CMK (cell line): Measurements from ENCODE around the gene NPY5R.

Source experiments
- DNase-seq: peaks from one replicate; pipeline ENCODE4 v3.0.0-alpha.2; 2010; ENCODE audit warnings: low read depth

NPY5R gene

DNA sequence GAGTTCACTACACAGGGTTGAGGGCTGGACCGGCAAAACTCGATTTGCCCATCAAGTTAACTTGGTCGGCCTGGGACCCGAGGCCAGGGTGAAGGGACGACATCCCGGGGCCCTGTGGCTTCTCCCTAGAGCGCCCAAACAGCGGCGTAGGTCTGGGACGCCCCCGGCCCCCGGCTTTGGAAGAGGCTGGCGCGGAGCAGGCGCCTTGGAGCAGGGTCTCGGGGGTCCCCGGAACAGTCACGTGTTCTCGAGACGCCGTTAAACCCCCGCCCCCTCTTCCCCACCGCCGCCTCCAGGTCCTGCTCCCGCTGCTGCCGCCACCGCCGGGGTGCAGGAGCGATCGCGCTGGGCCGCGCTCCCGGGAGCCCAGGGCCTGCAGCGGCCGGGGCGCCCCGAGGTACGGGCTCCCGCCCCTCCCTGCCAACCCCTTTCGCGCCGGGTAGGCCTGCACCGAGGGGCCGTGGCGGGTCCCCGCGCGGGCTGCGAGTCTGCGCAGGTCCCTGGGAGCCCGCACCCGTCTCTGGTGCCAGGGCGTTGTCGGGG, at the start of gene NPY5R:
Gene NPY5R, plus strand, starts transcription at position 289 of the 543 bp plus-strand sequence. CDS start 6,382 bp downstream, outside the sequence.
- no peak for DNase-seq

DNA sequence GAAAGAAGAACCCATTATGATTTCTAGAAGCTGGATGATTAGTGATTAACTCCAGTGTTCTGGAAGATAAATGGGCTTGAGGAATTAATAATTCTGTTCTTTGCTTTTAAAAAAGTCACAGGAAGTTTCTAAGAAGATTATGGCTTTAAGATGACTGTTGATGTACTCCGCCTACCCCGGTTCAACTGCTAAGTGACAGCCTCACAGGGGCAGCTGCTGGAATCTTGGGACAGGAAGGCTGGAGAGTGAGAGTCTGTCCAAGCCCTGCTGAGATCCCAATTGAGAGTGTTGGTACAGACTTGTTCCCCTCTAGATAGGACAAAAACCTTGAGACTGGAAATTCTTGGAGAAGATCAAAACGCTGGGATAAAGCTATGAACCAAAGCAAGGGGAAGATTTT, 48.6 kb upstream of the NPY5R start:
- no peak for DNase-seq

- no peak for DNase-seq
These were observed 43.2 kb upstream of the NPY5R start for GRCh38 chr4:163300445-163300844.

DNA sequence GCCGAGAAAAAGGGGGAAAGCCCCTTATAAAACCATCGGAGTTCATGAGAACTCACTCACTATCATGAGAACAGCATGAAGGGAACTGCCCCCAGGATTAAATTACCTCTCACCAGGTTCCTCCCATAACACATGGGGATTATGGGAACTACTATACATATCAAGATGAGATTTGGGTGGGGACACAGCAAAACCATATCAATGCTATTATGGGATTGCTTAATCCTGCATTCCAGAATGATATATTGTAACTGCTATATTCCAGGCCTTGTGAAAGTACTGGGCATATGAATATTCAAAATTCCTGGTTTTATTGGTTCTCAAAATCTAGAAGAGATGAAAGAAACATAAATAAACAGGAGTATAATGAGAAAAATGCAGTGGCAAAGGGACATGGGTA, 40.6 kb upstream of the NPY5R start:
- DNase-seq: no peak

DNA sequence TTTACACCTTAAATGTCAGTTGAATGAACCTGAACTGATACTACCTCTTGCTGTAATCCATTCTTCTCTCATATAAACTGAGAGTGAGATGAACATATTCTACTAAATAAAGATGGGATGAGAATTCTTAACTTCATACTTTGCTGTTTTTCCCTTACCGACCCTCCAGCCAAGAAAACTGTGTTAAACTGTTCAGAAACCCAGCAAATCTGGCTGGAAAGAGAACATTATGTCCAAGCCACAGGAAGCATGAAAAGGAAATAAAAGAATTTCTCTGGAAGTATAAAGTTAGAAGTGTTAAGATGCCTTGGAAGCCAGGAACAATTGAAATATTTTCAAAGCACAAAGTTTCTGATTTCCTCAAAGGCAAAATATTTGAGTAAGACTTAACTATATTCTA, 34.2 kb upstream of the NPY5R start:
- DNase-seq: no peak

GRCh38 chr4:163317110-163317509, 26.6 kb upstream of the NPY5R start:
- DNase-seq: no peak

DNA sequence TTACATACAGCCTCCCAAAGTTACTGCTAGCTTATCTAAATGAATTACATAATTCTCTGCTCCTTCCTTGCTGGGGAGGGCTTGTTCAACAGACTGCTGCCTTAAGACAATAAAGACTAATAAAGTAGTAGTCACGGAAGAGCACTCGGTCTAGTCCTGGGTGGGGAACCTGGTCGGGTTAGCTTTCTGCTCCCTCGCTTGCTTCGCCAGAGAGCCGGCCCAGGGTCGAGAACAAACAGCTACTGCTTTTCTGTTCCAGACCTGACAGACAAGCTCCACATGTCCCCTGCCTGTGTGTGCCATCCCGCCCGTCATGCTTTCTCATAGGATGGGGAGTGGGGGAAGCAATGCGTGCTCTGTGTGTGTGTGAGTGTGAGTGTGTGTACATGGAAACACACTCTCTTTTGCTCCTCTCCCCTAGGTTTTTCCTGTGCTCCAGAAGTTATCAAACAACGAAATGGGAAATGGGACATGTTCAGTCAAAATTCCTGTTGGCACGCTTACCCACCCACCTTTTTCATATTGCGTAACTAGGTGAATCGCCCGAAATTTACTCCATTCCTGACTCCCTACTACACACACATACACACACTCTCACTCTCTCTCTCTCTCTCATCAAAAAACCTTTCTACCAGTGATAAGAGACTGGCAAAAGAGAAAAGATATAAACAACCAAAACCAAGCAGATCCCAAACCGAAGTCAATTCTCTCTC, 12.6 kb upstream of the NPY5R start:
- DNase-seq: no peak

DNA sequence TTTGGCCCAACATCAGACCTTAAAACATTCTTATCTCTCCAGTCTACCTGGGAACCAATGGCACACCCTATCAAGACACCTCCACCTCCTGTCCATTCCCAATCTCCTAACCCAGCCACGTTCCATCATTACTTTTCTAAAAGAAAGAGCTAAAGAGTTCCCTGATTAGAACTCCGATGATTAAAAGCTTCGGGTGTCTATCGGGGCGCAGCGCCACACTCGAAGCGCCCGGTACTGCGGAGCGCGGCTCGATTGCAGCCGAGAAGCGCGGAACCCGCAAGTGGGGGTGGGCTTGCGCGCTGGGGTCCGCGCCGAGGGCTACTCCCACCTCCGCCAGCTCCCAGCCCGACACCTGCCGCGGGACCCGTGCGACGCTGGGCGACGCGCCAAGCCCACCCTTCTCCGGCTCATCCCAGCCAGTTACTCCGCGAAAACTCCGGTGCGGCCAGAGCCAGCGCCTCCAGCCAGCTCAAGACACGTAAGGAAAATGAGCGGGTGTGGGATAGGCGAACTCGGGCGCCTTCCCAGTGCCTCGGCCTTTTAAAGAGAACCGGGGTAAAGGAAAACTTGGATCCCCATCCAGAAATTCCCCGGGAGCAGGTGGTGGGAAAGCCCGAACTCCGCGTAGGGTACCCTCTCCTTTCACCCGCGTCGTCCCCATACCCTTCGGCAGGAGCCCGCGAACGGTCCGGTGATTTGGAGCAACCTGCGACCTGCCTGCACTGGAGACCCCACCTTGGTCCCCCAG, 11.9 kb upstream of the NPY5R start:
- DNase-seq: no peak

GRCh38 chr4:163332526-163333406, 10.9 kb upstream of the NPY5R start, which contains the start of gene NPY1R:
TSS of gene NPY1R (minus strand) at chr4:163332596. CDS start at chr4:163326554, 6,042 bp downstream.
- DNase-seq: no peak

- no peak for DNase-seq
These were observed 8.3 kb upstream of the NPY5R start for GRCh38 chr4:163335384-163335783.

DNA sequence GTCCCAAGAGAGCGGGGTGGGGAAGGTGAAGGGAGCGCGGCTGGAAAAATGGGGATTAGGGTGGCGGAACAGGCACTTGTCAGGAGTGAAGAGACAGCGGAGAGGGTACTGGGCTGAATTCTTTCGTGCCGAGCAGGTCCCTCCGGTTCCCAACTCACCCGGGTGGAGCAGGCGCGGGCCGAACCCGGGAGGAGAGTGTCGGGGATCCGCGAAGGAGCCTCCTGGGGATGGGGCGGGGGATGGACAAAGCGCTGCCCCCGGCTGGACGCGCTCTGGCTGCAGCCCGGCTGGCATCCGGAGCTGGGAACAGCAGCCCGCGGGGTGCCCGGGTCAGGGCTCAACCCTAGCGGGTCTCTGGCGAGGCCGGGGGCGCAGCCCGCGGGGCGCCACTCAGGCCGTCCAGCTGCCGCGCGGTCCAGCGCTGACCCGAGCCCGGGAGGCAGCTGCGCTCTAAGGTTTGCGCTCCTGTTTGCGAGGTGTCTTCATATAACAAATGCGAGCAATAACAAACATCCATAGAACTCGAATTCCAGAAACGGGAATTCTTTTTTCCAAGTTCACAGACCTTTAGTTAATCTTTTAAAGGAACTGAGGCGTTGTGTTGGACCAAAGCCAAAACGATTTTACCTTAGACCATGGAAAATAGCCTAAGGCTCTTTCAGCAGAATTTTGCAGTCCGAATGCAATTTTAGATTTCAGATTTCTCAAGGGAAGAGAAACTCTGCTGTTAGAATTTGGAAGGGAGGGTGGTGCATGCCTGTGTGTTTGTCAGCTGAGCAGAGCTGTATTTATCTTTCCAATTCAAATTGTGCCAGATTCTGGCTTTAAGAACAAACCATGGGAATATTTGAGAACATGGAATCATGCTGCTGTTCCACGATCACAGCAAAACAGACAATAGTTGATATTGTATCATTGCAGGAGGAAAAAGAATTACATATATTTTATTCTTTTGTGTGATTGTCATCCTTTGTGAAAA, 744 bp downstream of the NPY5R start:
- no peak for DNase-seq

GRCh38 chr4:163350672-163351071, 7.0 kb downstream of the NPY5R start:
- no peak for DNase-seq

DNA sequence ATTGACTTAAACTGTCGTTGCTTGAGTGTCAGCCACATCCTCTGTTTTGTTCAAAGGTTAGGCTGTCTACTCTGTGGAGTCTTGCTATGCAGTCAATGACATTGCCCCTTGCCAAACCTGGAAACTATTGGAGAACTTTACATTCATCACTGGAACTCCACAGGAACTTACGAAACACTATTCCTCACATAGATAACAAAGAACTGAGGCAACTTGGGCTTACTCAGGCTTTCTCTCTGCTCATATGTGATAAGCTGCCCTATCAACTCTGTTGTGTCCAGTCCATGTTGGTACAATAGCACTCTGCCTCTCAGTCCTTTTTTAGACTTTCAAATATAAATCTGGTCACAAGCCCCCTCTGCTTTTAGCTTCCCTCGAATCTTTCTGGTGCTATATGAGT, 9.4 kb downstream of the NPY5R start:
- DNase-seq: no peak

- DNase-seq: no peak
These were observed 12.4 kb downstream of the NPY5R start for GRCh38 chr4:163356104-163356503.

- no peak for DNase-seq
These were observed 24.0 kb downstream of the NPY5R start for GRCh38 chr4:163367651-163368050.

DNA sequence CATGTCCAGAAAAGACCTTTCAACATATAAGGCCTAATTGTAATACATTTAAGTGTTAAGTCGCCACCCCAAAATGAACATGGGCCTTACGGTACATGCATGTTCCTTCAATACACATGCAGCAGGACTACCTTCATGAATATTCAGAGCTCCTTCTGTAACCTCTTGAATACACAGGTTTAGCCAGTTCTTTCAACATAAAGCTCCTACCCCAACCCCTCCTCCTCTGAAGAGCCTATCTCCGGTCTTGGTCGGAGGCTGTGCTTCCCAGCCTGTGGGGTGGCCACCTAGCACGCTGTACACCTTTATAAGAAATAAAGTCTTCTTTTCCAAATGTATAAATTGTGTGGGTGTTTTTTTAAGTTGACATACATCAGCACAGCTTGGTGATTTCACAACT, 28.3 kb downstream of the NPY5R start:
- DNase-seq: no peak

DNA sequence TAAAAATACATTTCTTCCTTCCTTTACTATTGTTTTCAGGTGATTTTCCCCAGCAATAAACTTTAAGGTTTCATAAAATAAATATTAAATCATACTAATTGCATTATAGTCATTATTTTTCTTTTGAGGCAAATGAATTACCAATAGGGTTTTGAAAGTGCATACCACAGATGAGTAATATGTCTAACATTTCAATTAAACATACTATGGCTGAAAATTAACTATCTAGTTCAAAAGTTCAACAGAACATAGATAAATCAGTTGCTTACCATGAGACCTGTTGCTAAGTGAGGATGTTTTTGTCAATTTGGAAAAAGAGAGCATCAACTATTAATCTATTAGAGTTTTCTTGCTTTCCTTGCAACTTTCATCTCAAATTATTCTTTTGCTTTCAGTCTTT, 35.0 kb downstream of the NPY5R start:
- DNase-seq: no peak

DNA sequence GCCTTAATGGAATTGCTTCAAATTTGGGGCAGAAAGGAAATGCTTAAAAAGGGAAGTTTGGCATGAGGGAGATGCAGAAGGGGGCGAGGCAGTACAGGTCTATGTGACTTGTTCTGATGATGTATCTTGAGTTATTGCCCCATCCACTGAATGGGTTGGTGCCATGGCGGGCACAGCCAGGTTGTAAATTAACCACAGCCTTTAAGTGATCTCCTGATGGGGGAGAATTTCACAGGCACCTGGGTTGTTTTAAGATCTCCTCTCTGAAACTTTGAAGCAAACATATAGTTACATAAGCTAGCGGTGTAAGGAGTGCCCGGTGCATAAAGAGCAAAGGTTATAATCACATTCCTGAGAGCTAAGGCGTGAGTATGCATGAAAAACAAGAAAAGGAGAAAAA, 37.0 kb downstream of the NPY5R start:
- DNase-seq: no peak

DNA sequence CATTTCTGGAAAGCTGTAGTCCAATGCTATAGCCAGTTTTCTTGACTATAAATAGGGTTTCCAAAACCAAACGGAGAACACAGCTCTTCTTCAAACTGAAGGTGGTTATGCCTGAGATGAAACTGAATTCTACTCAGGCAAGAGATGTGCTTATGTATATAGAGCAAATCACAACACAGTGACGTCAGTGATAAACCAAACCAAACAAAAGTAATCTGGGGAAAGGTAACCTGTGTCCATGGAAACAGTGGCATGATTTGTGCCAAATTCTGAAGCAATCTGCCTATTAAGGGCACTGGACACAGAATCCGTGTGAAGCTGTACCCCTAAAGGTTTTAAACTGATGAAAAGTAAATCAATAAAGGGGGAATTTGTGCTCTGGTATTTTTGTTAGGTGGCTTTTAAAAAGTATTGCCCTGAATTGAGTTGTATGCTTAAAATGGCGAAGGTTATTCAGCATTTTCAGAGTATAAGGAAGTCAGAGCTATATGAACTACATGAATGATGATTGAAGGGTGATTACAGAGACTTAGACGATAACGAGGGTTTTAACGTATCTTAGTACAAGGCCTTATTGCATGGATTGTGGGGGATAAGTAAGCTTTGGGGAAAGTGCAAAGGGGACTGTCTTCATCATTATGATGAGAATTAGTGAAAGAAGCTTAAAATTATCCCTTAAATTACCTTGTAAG, 38.6 kb downstream of the NPY5R start:
- DNase-seq: no peak

GRCh38 chr4:163384434-163384833, 40.7 kb downstream of the NPY5R start:
- no peak for DNase-seq
